Ureter (tissue), 1 donor: ENCODE results near the gene CEP350. TPM values are rescaled to one million over a fixed set of nuclear protein-coding genes. Genes with fewer than 3 reads are reported as not detected.
A peak's percentile ranks its signal among the peaks of the same experiment; 100 is the strongest.

Source experiments
- DNase-seq: peaks from one replicate; pipeline ENCODE4 v3.0.0-alpha.2; 2020; ENCODE audit warnings: low spot score
- total RNA-seq: library from RNA; stranded (reverse); gene quantifications from one replicate; pipeline ENCODE4 v1.2.4, GENCODE V29; 2023
- donor health status: DM: yes; HTN: yes; CAD: no.

The CEP350 gene
- total RNA-seq, 1 donor from 2014 or later = 58.4 TPM

- peak; percentile 90 for DNase-seq
These were observed 199.9 kb downstream of the CEP350 start, which contains the start of gene QSOX1 for GRCh38 chr1:180154325-180155181. TSS of gene QSOX1 (plus strand) at chr1:180154869. CDS start at chr1:180154908, 39 bp downstream.

GRCh38 chr1:180155182-180155682, 200.6 kb downstream of the CEP350 start:
- peak; percentile 51 for DNase-seq

- DNase-seq = peak; percentile 22
These were observed 201.6 kb downstream of the CEP350 start for GRCh38 chr1:180156201-180156600.

- no peak for DNase-seq
These were observed 202.1 kb downstream of the CEP350 start for GRCh38 chr1:180156631-180157091.

GRCh38 chr1:180157108-180157507, 202.5 kb downstream of the CEP350 start:
- DNase-seq = no peak

GRCh38 chr1:180157576-180158057, 203.0 kb downstream of the CEP350 start:
- DNase-seq = no peak

- DNase-seq = peak; percentile 43
These were observed 203.8 kb downstream of the CEP350 start for GRCh38 chr1:180158149-180159147.

- no peak for DNase-seq
These were observed 205.7 kb downstream of the CEP350 start for GRCh38 chr1:180160357-180160756.

GRCh38 chr1:180163041-180163440, 208.4 kb downstream of the CEP350 start:
- no peak for DNase-seq

Other genes starting within 250 kb of the CEP350 start
- gene FAM163A, start 211.5 kb upstream of the CEP350 start, total RNA-seq = 0.16 TPM
- 67.1 TPM for gene TOR1AIP2, start 77.0 kb upstream of the CEP350 start, total RNA-seq
- 51.5 TPM for gene TOR1AIP1, start 72.5 kb upstream of the CEP350 start, total RNA-seq
- 285 TPM for gene QSOX1, start 200.1 kb downstream of the CEP350 start, total RNA-seq